DOHH2 (cell line): ENCODE measurements around the gene EIF2S2.
"Not testable (repeated sequence)": the region's sequence is repeated elsewhere in the genome, so short reads cannot be mapped to it uniquely, and the experiment has no call there.

ENCODE experiments used
- H3F3A ChIP-seq: fragments of 200-600 bp; sonication (generic), shearing (Covaris generic); 2 replicates; pipeline ENCODE4 v1.6.0; 2016; ENCODE audit warnings: antibody characterized with exemption, mild to moderate bottlenecking; ENCODE audit not compliant: control insufficient read depth, insufficient read depth
- H3K27ac ChIP-seq: fragments of 200-600 bp; sonication (generic); 2 replicates; pipeline ENCODE4 v1.5.1; 2014; ENCODE audit warnings: low read depth, mild to moderate bottlenecking, low read length, moderate library complexity
- H3K27me3 ChIP-seq: fragments of 200-600 bp; sonication (generic); 2 replicates; pipeline ENCODE4 v1.6.1; 2014; ENCODE audit warnings: mild to moderate bottlenecking, low read length, mixed read lengths; ENCODE audit not compliant: control insufficient read depth
- H3K36me3 ChIP-seq: fragments of 200-600 bp; sonication (generic); 2 replicates; pipeline ENCODE4 v1.6.1; 2014; ENCODE audit warnings: mild to moderate bottlenecking, low read length, moderate library complexity, mixed read lengths; ENCODE audit not compliant: control insufficient read depth
- H3K4me1 ChIP-seq: fragments of 200-600 bp; sonication (generic); 2 replicates; pipeline ENCODE4 v1.6.1; 2014; ENCODE audit warnings: mild to moderate bottlenecking, low read length, mixed read lengths; ENCODE audit not compliant: control insufficient read depth
- H3K4me2 ChIP-seq: fragments of 200-600 bp; sonication (generic); 2 replicates; pipeline ENCODE4 v1.6.0; 2014; ENCODE audit warnings: mild to moderate bottlenecking, low read length, moderate library complexity
- H3K4me3 ChIP-seq: fragments of 200-600 bp; sonication (generic); 2 replicates; pipeline ENCODE4 v1.5.1; 2014; ENCODE audit warnings: mild to moderate bottlenecking, low read length, mixed read lengths
- H3K79me2 ChIP-seq: fragments of 200-600 bp; sonication (generic); 2 replicates; pipeline ENCODE4 v1.6.1; 2014; ENCODE audit warnings: mild to moderate bottlenecking, low read length, mixed read lengths; ENCODE audit not compliant: control insufficient read depth
- H3K9me2 ChIP-seq: fragments of 200-600 bp; sonication (generic); replicated peaks from 2 replicates; pipeline ENCODE4 v1.6.1; 2014; ENCODE audit warnings: mild to moderate bottlenecking, low read length, mixed read lengths; ENCODE audit not compliant: control insufficient read depth
- H3K9me3 ChIP-seq: fragments of 200-600 bp; sonication (generic); 2 replicates; pipeline ENCODE4 v1.6.1; 2014; ENCODE audit warnings: antibody characterized with exemption, low read length, mixed read lengths; ENCODE audit not compliant: control insufficient read depth, insufficient read depth
- H4K20me1 ChIP-seq: fragments of 200-600 bp; sonication (generic); 2 replicates; pipeline ENCODE4 v1.6.0; 2014; ENCODE audit warnings: low read depth, mild to moderate bottlenecking, antibody characterized with exemption, low read length, moderate library complexity; ENCODE audit not compliant: control insufficient read depth, insufficient read depth
- EZH2phosphoT487 ChIP-seq: fragments of 200-600 bp; sonication (generic); IDR thresholded peaks from 2 replicates; pipeline ENCODE4 v1.6.1; 2017; ENCODE audit warnings: borderline replicate concordance, mild to moderate bottlenecking, antibody characterized with exemption, low read length, moderate library complexity, mixed read lengths
- TF ChIP-seq, protein P1 (sequence below): fragments of 200-600 bp; sonication (generic); IDR thresholded peaks from one replicate; pipeline ENCODE4 v1.5.1; 2014; ENCODE audit warnings: antibody characterized with exemption, mild to moderate bottlenecking, low read depth, low read length; ENCODE audit not compliant: poor library complexity, severe bottlenecking

EIF2S2 gene, protein sequence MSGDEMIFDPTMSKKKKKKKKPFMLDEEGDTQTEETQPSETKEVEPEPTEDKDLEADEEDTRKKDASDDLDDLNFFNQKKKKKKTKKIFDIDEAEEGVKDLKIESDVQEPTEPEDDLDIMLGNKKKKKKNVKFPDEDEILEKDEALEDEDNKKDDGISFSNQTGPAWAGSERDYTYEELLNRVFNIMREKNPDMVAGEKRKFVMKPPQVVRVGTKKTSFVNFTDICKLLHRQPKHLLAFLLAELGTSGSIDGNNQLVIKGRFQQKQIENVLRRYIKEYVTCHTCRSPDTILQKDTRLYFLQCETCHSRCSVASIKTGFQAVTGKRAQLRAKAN

GRCh38 chr20:34111702-34112599 is at the start of gene EIF2S2:
TSS of gene EIF2S2 (minus strand) at chr20:34112243. CDS start at chr20:34112110, 133 bp downstream.
- Histone ChIP-seq H3K4me1 (peaks cover 37% of the 10 kb centered on the region), H3K36me3 (peaks cover 50% of the 10 kb centered on the region), H3K4me2 (peak within 1 kb of the TSS; percentile 86), H3K9me3 (no peaks in the 10 kb centered on the region), H3F3A (no peaks in the 10 kb centered on the region), H3K79me2 (peaks cover 51% of the 10 kb centered on the region), H3K27me3 (no peaks in the 10 kb centered on the region; the same call in 1 of the 2 replicates), H3K27ac (peak within 1 kb of the TSS; percentile 75), H3K4me3 (peak within 1 kb of the TSS; percentile 94), H4K20me1 (peaks cover 38% of the 10 kb centered on the region), H3K9me2 (no peaks in the 10 kb centered on the region)
- TF ChIP-seq, protein P1, sequence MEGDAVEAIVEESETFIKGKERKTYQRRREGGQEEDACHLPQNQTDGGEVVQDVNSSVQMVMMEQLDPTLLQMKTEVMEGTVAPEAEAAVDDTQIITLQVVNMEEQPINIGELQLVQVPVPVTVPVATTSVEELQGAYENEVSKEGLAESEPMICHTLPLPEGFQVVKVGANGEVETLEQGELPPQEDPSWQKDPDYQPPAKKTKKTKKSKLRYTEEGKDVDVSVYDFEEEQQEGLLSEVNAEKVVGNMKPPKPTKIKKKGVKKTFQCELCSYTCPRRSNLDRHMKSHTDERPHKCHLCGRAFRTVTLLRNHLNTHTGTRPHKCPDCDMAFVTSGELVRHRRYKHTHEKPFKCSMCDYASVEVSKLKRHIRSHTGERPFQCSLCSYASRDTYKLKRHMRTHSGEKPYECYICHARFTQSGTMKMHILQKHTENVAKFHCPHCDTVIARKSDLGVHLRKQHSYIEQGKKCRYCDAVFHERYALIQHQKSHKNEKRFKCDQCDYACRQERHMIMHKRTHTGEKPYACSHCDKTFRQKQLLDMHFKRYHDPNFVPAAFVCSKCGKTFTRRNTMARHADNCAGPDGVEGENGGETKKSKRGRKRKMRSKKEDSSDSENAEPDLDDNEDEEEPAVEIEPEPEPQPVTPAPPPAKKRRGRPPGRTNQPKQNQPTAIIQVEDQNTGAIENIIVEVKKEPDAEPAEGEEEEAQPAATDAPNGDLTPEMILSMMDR: no peak
- TF ChIP-seq EZH2phosphoT487: no peak

DNA sequence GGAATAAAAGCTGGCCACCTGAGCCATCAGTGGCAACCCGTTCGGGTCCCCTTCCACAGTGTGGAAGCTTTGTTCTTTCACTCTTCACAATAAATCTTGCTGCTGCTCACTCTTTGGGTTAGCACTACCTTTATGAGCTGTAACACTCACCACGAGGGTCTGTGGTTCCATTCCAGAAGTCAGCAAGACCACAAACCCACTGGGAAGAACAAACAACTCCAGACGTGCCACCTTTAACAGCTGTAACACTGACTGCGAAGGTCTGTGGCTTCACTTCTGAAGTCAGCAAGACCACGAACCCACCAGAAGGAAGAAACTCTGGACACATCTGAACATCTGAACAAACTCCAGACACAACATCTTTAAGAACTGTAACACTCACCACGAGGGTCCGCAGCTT is 45.7 kb upstream of the EIF2S2 start:
- not testable (repeated sequence) for H3F3A ChIP-seq, H4K20me1 ChIP-seq, H3K4me1 ChIP-seq, H3K36me3 ChIP-seq, H3K79me2 ChIP-seq, H3K27me3 ChIP-seq, H3K9me2 ChIP-seq, H3K27ac ChIP-seq, H3K4me3 ChIP-seq, H3K4me2 ChIP-seq, H3K9me3 ChIP-seq

DNA sequence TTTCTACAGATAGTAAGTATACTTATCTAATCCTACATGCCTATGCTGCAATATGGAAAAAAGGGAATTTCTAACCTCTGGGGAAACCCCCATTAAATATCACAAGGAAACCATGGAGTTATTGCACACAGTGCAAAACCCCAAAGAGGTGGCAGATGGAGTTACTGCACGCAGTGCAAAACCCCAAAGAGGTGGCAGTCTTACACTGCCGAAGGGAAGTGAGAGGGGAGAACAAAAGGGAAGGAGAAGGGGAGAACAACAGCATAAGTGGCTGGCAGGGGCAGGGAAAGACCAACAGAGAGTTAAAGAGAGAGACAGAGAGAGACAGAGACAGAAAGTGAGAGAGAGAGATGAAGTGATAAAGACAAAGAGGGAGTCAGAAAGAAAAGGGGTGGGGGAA is 43.8 kb upstream of the EIF2S2 start:
- Histone ChIP-seq H3K4me2 (no peak overlapping the region), H3K9me3 (no peaks in the 10 kb centered on the region), H4K20me1 (no peaks in the 10 kb centered on the region), H3F3A (no peaks in the 10 kb centered on the region), H3K27me3 (peaks cover 2% of the 10 kb centered on the region), H3K27ac (no peak overlapping the region), H3K9me2 (no peaks in the 10 kb centered on the region), H3K4me3 (no peak overlapping the region), H3K36me3 (no peaks in the 10 kb centered on the region), H3K4me1 (no peaks in the 10 kb centered on the region), H3K79me2 (no peaks in the 10 kb centered on the region)
- TF ChIP-seq EZH2phosphoT487: no peak
- TF ChIP-seq, protein P1: no peak

DNA sequence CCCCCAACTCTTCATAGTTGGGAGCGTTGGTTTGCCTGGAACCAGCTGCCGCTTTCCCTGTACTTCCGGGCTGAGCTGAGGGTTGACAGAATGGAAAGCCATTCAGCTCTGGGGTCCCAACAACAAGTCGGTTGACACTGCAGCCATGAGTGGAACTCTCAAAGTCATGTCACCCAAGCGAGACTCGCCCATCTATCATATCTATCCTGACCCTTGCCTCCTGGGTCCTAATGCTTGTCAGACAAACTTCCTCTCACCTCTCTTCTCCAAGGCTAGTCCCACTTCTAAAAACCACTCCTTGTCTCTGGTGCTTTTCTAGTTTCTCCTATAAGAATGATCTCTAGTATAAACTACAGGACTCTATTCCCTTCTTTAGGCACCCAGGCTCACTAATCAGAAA is 41.1 kb upstream of the EIF2S2 start:
- H3K4me3 ChIP-seq, H3F3A ChIP-seq, H3K4me1 ChIP-seq, H3K9me2 ChIP-seq, H4K20me1 ChIP-seq, H3K79me2 ChIP-seq, H3K27me3 ChIP-seq, H3K4me2 ChIP-seq, H3K9me3 ChIP-seq, H3K27ac ChIP-seq, H3K36me3 ChIP-seq: not testable (repeated sequence)

DNA sequence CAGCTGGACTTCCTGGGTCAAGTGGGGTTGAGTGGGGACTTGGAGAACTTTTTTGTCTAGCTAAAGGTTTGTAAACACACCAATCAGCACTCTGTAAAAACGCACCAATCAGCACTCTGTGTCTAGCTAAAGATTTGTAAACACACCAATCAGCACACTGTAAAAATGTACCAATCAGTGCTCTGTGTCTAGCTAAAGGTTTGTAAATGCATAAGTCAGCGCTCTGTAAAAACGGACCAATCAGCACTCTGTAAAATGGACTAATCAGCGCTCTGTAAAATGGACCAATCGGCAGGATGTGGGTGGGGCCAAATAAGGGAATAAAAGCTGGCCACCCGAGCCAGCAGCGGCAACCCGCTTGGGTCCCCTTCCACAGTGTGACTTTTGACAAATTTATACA is 40.0 kb upstream of the EIF2S2 start:
- H3K9me2 ChIP-seq, H3K27ac ChIP-seq, H4K20me1 ChIP-seq, H3F3A ChIP-seq, H3K4me2 ChIP-seq, H3K4me1 ChIP-seq, H3K36me3 ChIP-seq, H3K4me3 ChIP-seq, H3K79me2 ChIP-seq, H3K9me3 ChIP-seq, H3K27me3 ChIP-seq: not testable (repeated sequence)
